OCI-LY7 (cell line): ENCODE data around the gene TBC1D1.

Source experiments
- EZH2phosphoT487 ChIP-seq: fragments of 200-600 bp; sonication (generic); IDR thresholded peaks from 2 replicates; pipeline ENCODE4 v1.6.1; 2018; ENCODE audit warnings: low read depth, borderline replicate concordance, mild to moderate bottlenecking, mixed run types, antibody characterized with exemption, low read length, moderate library complexity, mixed read lengths
- TF ChIP-seq, protein P1 (sequence below): fragments of 200-600 bp; sonication (generic); conservative IDR thresholded peaks from 2 replicates; pipeline ENCODE4 v1.5.1; 2014; ENCODE audit warnings: mild to moderate bottlenecking, antibody characterized with exemption, low read length, moderate library complexity, mixed read lengths

DNA sequence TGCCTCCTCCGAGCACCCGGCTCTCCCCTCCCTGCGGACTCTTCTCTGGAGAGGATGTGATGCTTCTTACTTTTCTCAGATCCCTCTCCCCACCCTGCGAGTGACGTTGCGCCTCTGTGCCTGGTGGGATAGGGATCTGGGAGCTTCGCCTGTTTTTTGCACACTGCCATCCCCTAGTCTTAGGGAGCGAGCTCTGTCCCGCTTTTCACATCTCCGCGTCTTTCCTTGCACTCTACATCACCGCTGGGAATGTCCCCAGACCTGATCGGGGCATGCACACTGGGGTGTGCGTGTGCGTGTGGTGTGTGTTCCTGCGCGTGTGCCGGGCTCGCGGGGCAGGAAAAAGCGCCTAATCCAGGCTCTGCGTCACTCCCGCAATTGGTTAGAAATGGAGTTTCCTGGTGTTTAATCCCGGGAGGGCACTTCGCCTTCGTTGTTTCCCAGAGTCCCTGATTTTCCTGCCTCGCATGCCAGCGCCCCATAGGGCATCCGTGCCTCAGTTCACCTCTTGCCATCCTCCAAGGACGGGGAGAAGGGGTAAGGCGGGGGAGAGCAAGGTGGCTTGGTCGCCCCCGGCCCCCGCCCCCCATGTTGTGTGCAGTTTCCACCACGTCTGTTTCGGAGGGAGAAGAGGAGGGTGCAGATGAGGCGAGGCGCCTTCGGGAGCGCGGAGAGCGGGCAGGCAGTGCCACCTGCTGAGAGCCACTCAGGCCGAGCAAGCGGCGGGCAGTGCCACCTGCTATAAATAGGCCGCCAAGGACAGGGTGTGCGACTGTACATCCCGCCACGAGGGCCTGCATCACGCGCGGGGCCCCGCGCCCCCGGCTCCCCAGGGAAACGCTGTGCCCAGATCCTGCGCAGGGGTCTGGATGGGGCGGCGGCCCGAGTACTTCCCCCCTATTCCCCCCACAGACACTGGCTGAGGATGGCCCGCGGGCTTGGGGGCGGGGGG, 759 bp upstream of the TBC1D1 start:
- TF ChIP-seq, protein P1, sequence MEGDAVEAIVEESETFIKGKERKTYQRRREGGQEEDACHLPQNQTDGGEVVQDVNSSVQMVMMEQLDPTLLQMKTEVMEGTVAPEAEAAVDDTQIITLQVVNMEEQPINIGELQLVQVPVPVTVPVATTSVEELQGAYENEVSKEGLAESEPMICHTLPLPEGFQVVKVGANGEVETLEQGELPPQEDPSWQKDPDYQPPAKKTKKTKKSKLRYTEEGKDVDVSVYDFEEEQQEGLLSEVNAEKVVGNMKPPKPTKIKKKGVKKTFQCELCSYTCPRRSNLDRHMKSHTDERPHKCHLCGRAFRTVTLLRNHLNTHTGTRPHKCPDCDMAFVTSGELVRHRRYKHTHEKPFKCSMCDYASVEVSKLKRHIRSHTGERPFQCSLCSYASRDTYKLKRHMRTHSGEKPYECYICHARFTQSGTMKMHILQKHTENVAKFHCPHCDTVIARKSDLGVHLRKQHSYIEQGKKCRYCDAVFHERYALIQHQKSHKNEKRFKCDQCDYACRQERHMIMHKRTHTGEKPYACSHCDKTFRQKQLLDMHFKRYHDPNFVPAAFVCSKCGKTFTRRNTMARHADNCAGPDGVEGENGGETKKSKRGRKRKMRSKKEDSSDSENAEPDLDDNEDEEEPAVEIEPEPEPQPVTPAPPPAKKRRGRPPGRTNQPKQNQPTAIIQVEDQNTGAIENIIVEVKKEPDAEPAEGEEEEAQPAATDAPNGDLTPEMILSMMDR: no peak
- TF ChIP-seq EZH2phosphoT487: no peak
